GM18951 (cell line): ENCODE data around the gene CD300LD.
"Not testable (repeated sequence)": the region's sequence is repeated elsewhere in the genome, so short reads cannot be mapped to it uniquely, and the experiment has no call there.

Experiments
- POLR2A ChIP-seq: IDR thresholded peaks from 4 replicates; pipeline ENCODE4 v1.6.1; 2011; ENCODE audit warnings: mild to moderate bottlenecking; ENCODE audit not compliant: insufficient read length, insufficient read depth; ENCODE audit errors: extremely low read depth
- in situ Hi-C: fragments of 300-500 bp; cut with MboI; formaldehyde crosslinking; loops from one replicate; pipeline ENCODE4 v1.12.0; 2022; ENCODE audit warnings: low sequenced_read_pairs, mixed read lengths, inconsistent platforms; ENCODE audit not compliant: unreplicated experiment

Gene CD300LD

GRCh38 chr17:74578979-74579378 lies 13.1 kb downstream of the CD300LD start:
- in situ Hi-C loops, result no loop called here
- TF ChIP-seq POLR2A, result no peak

- in situ Hi-C loops, result no loop called here
These were observed 17.5 kb downstream of the CD300LD start for GRCh38 chr17:74574489-74575142.

GRCh38 chr17:74573635-74574034 lies 18.4 kb downstream of the CD300LD start:
- in situ Hi-C loops, result not testable (repeated sequence)

More at GRCh38 chr17:74574489-74575142, 17.5 kb downstream of the CD300LD start:
- TF ChIP-seq POLR2A, result no peak

- TF ChIP-seq POLR2A, result no peak
- in situ Hi-C loops, result no loop called here
These were observed 18.9 kb downstream of the CD300LD start for GRCh38 chr17:74573169-74573568.

DNA sequence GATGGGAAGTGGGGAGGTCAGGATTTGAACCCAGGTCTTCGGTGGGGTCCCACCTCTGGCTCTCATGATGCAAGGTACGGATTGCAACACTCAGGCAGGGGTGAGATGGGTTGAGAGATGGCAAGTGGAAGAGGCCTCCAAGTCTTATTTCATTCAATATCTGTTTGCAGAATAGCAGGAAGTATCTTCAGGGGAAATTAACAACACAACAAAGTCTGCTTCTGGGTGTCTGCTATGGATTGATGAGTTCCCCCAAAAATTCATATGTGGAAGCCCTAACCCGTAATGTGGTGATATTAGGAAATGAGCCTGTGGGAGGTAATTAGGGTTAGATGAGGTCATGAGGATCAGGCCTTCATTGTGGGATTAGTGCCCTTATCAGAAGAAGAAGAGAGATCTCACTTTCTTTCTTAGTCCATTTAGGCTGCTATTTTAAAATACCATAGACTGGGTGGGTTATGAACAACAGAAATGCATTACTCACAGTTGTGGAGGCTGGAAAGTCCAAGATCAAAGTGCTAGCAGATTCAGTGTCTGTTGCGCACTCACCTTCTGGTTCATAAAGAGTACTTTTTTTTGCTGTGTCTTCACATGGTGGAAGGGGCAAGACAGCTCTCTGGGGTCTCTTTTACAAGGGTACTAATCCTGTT lies 20.3 kb downstream of the CD300LD start:
- in situ Hi-C loops, result no loop called here

DNA sequence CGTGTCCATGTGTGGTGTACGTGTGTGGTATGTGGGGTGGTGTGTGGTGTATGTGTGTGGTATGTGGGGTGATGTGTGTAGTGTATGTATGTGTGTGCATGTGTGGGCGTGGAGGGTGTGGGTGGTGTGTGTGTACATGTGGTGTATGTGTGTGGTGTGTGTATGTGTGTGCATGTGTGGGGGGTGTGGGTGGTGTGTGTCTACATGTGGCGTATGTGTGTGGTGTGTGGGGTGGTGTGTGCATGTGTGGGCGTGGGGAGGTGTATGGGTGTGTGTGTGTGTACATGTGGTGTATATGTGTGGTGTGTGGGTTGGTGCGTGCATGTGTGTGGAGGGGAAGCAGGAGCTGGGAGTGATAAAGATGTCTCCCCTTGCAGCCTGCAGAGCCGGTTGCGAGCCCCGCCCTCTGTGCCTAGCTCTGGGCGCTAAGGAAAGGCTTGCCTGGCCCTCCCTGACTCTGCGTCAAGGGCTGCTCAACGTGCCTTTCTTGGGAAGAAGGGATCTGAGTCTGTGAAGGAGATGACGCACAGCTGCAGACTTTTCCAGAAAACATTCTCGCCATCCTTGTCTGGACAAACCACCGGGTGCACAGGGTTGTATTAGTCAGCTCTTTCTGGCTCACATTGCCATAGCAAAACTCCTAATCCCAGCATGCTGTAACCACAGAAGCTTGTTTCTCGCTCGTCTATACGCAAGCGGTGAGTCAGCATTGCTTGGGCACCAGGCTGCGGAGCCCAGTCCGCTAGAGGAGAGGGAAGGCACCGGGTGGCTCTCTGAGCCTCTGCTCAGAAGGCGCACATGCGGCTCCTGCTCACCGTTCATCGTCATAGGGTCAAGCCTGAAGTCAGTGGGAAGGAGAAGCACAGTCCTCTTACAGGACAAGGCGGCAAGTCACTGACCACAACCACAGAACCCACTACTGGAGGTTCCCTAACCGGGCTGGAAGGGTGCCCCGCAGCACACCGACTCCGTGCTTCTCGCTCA lies 22.8 kb downstream of the CD300LD start:
- no peak for TF ChIP-seq POLR2A
- in situ Hi-C loops, result no loop called here

More for the DNA sequence above, 20.3 kb downstream of the CD300LD start:
- TF ChIP-seq POLR2A, result no peak

DNA sequence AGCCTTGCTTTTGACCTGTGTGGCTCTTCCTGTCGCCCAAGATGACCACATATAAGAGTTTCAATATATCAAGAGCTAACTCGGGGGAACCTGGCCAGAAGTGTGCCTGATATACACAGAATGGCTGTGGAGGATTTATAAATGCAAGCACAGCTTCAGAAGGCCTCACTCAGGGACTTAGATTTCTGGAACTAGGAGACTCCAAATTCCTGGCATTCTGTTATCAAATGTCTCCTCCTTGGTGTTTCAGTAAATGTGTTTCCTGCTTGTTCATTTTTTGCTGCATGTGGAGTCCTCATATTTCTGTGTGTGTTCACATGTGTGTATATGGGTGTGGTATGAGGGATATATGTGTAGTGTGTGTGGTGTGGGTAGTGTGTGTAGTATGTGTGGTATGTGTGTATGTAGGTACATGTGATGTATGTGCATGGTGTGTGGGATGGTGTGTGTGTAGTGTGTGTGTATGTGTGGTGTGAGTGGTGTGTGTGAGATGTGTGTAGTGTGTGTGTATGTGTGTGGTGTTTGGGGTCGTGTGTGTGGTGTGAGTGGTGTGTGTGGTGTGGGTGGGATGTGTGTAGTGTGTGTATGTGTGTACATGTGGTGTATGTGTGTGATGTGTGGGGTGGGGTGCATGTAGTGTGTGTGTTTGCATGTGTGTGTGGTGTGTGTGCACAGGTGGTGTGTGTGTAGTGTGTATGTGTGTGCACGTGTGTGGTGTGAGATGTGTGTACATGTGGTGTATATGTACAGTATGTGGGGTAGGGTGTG lies 23.8 kb downstream of the CD300LD start:
- in situ Hi-C loops, result no loop called here

DNA sequence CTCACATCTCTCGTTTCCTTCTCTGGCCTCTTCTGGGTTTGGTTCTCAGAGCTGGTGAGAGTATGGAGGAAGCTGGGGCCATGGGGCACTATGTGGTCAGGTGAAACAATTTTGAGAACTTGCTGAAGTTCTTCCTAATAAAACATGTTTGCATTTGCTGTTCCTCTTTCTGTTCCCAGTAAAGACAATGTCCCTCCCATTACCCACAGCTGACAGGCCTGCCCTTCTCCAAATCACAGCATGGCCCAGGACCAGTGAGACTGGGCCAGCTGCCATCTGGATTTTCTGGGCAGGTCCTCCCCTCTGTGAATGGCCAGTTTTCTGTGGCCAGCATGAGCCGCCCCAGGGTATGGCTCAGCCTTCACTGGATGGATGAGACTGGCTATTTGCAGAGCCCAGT lies 24.7 kb downstream of the CD300LD start, which contains the start of gene CD300H:
TSS of gene CD300H (minus strand) at position 113 of the 400 bp plus-strand sequence.
- in situ Hi-C loops, result no loop called here
- no peak for TF ChIP-seq POLR2A

More for the DNA sequence above, 23.8 kb downstream of the CD300LD start:
- no peak for TF ChIP-seq POLR2A

GRCh38 chr17:74566132-74566753 lies 25.8 kb downstream of the CD300LD start:
- no peak for TF ChIP-seq POLR2A
- in situ Hi-C loops, result no loop called here

DNA sequence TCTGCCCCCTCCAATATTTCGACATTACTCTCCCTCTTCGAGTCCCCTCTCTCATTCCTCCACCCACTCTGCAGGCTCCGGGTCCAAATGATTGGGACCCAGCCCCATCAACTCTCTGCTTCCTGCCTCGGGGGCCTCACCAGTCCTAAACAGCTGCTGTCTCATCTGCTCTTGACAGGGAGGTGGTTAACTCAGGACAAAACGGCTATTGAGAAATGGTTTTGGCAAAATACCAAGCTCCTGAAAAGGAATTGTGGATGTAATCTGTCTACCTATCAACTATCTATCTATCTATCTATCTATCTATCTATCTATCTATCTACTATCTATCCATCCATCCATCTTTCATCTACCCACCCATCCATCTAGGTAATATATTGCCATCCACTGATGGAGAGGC lies 27.0 kb downstream of the CD300LD start:
- no peak for TF ChIP-seq POLR2A

GRCh38 chr17:74563358-74563757 lies 28.7 kb downstream of the CD300LD start:
- TF ChIP-seq POLR2A, result no peak

More for the DNA sequence above, 27.0 kb downstream of the CD300LD start:
- in situ Hi-C loops, result no loop called here

DNA sequence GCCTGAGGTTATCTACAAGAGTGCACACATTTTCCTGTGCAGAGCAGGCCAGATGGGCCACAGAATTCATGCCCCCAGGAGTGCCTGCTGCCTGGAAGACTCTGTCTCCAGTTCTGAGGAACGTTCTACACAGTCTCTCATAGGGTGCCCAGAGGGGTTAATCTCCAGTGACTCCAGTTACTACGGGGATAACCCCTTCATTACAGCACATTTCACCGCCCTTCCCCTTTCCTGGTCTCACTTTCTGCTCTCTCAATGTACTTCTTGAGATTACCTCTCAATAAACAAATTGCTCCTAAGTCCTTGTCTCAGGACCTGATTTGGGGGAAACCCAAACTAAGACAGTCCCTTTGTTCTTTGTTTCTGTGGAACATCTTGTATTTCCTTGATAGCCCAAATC lies 30.5 kb downstream of the CD300LD start:
- no peak for TF ChIP-seq POLR2A
- in situ Hi-C loops, result no loop called here

More at GRCh38 chr17:74563358-74563757, 28.7 kb downstream of the CD300LD start:
- in situ Hi-C loops, result no loop called here
